ENCODE results near the gene TRAM2. TPM values are rescaled to one million over a fixed set of nuclear protein-coding genes. Genes with fewer than 3 reads are reported as not detected.

TRAM2 gene
- total RNA-seq, 4 donors from 2014 or later: 3.8 to 33.2 (median 17.6) TPM

- TF ChIP-seq CTCF (IDR thresholded peaks at IDR 0.05) (no peak), POLR2A (IDR thresholded peaks at IDR 0.05) (no peak)
- H3K4me3 ChIP-seq: no peak overlapping the region
- DNase-seq: no peak
- H3K4me1 ChIP-seq: peaks cover 4 to 10% of the 10 kb centered on the region in 2 donors
- intact Hi-C loops (cut with DNase I; ENCODE audit: low total_unique reads): no loop called here
- peak overlapping the region; percentile 45 to 76 for H3K27ac ChIP-seq
- H3K27me3 ChIP-seq: no peaks in the 10 kb centered on the region
- no peaks in the 10 kb centered on the region for H3K9me3 ChIP-seq
- H3K36me3 ChIP-seq: no peaks in the 10 kb centered on the region
Observed at GRCh38 chr6:52550870-52551269, 26.0 kb downstream of the TRAM2 start.

GRCh38 chr6:52550014-52550575 lies 26.8 kb downstream of the TRAM2 start:
- peaks cover 0 to 12% of the 10 kb centered on the region in 2 donors for H3K4me1 ChIP-seq

GRCh38 chr6:52549428-52549827 lies 27.4 kb downstream of the TRAM2 start:
- peaks cover 0 to 17% of the 10 kb centered on the region in 2 donors for H3K4me1 ChIP-seq
- no peak for TF ChIP-seq POLR2A (IDR thresholded peaks at IDR 0.05)
- no peak for TF ChIP-seq CTCF (IDR thresholded peaks at IDR 0.05)
- H3K9me3 ChIP-seq: no peaks in the 10 kb centered on the region
- H3K36me3 ChIP-seq: no peaks in the 10 kb centered on the region
- H3K27ac ChIP-seq: no peak overlapping the region
- no peaks in the 10 kb centered on the region for H3K27me3 ChIP-seq
- DNase-seq: no peak
- no peak overlapping the region for H3K4me3 ChIP-seq
- intact Hi-C loops (cut with DNase I; ENCODE audit: low total_unique reads): no loop called here

More at GRCh38 chr6:52550014-52550575, 26.8 kb downstream of the TRAM2 start:
- H3K9me3 ChIP-seq: no peaks in the 10 kb centered on the region
- H3K27me3 ChIP-seq: no peaks in the 10 kb centered on the region
- no peak for DNase-seq
- intact Hi-C loops (cut with DNase I; ENCODE audit: low total_unique reads): no loop called here
- no peaks in the 10 kb centered on the region for H3K36me3 ChIP-seq
- no peak for TF ChIP-seq POLR2A (IDR thresholded peaks at IDR 0.05)
- no peak for TF ChIP-seq CTCF (IDR thresholded peaks at IDR 0.05)
- H3K27ac ChIP-seq: no peak overlapping the region
- no peak overlapping the region for H3K4me3 ChIP-seq

GRCh38 chr6:52548999-52549398 lies 27.9 kb downstream of the TRAM2 start:
- no peaks in the 10 kb centered on the region for H3K9me3 ChIP-seq
- no peak overlapping the region for H3K4me3 ChIP-seq
- no peak for DNase-seq
- no peak for TF ChIP-seq CTCF (IDR thresholded peaks at IDR 0.05)
- no peak for TF ChIP-seq POLR2A (IDR thresholded peaks at IDR 0.05)
- intact Hi-C loops (cut with DNase I; ENCODE audit: low total_unique reads): no loop called here
- H3K36me3 ChIP-seq: no peaks in the 10 kb centered on the region
- H3K27ac ChIP-seq: no peak overlapping the region
- no peaks in the 10 kb centered on the region for H3K27me3 ChIP-seq
- H3K4me1 ChIP-seq: peaks cover 0 to 22% of the 10 kb centered on the region in 2 donors

- TF ChIP-seq CTCF (IDR thresholded peaks at IDR 0.05) (no peak), POLR2A (IDR thresholded peaks at IDR 0.05) (no peak)
Observed at GRCh38 chr6:52548353-52548713, 28.5 kb downstream of the TRAM2 start.

More at GRCh38 chr6:52548353-52548713, 28.5 kb downstream of the TRAM2 start:
- H3K27ac ChIP-seq: no peak overlapping the region
- H3K9me3 ChIP-seq: no peaks in the 10 kb centered on the region
- intact Hi-C loops (cut with DNase I; ENCODE audit: low total_unique reads): no loop called here
- peaks cover 3 to 26% of the 10 kb centered on the region in 2 donors for H3K4me1 ChIP-seq
- no peak for DNase-seq
- H3K27me3 ChIP-seq: no peaks in the 10 kb centered on the region
- no peak overlapping the region for H3K4me3 ChIP-seq
- no peaks in the 10 kb centered on the region for H3K36me3 ChIP-seq
